H1 (cell line): Measurements from ENCODE around the gene FHAD1.

Experiments
- CHD1 ChIP-seq: IDR thresholded peaks from 2 replicates; pipeline ENCODE4 v1.6.1; 2012; ENCODE audit warnings: low read depth, low read length, improper control_type of control experiment
- CHD2 ChIP-seq: IDR thresholded peaks from 2 replicates; pipeline ENCODE4 v1.6.1; 2012; ENCODE audit warnings: low read length, improper control_type of control experiment
- RXRA ChIP-seq: IDR thresholded peaks from 2 replicates; pipeline ENCODE4 v1.6.1; 2011; ENCODE audit warnings: low read depth, mild to moderate bottlenecking, low read length, moderate library complexity; ENCODE audit not compliant: insufficient read depth
- TAF7 ChIP-seq: optimal IDR thresholded peaks from 2 replicates; pipeline ENCODE3; 2011; ENCODE audit warnings: low read depth, mild to moderate bottlenecking, inconsistent platforms, low read length, moderate library complexity, borderline replicate concordance
- TCF12 ChIP-seq: IDR thresholded peaks from 2 replicates; pipeline ENCODE4 v1.6.1; 2011; ENCODE audit warnings: low read depth, mild to moderate bottlenecking, low read length
- TEAD4 ChIP-seq: IDR thresholded peaks from 2 replicates; pipeline ENCODE4 v1.6.1; 2012; ENCODE audit warnings: low read depth, low read length, inconsistent platforms, mixed read lengths
- YY1 ChIP-seq: IDR thresholded peaks from 2 replicates; pipeline ENCODE4 v1.6.1; 2011; ENCODE audit warnings: low read depth, mild to moderate bottlenecking, low read length
- TF ChIP-seq, protein P1 (sequence below), 3 experiments: IDR thresholded peaks; 1 replicate in 2 of 3; 2 replicates in 1 of 3; pipeline versions ENCODE4 v1.5.1 to v1.6.1; 2011; ENCODE audit warnings: low read length in 3 of 3, mild to moderate bottlenecking in 3 of 3, inconsistent platforms in 2 of 3, low read depth in 1 of 3, moderate library complexity in 1 of 3; ENCODE audit not compliant: insufficient read depth in 1 of 3; ENCODE audit errors: control extremely low read depth in 1 of 3
- TF ChIP-seq, protein P2 (sequence below): IDR thresholded peaks from 2 replicates; pipeline ENCODE4 v1.6.1; 2011; ENCODE audit warnings: low read length, improper control_type of control experiment
- TF ChIP-seq, protein P3 (sequence below): IDR thresholded peaks from 2 replicates; pipeline ENCODE4 v1.6.1; 2012; ENCODE audit warnings: inconsistent platforms
- TF ChIP-seq, protein P4 (sequence below): IDR thresholded peaks from 2 replicates; pipeline ENCODE4 v1.6.1; 2012; ENCODE audit warnings: low read length, inconsistent platforms

DNA sequence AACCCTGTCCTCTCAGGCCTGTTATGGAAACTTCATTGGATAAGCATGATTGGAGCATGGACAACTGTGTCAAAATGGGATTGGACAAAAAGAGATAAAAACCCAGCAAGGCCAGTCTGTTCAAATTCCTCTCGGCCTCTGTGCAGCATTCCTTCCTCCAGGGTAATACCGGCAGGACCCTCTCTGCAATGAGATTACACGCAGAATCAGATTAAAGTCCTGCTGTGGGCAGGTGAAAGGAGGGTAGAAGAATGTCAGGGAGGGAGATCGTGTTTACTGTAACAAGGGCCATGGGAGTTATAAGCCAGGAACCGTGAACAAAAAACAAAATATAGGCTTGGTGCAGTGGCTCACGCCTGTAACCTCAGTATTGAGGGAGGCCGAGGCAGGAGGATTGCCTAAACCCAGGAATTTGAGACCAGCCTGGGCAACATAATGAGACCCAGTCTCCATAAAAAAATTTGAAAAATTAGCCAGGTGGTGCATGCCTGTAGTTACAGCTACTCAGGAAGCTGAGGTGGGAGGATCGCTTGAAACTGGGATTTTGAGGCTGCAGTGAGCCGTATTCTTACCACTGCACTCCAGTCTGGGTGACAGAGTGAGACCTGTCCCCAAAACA, 157.0 kb downstream of the FHAD1 start:
- TF ChIP-seq RXRA, result no peak
- TF ChIP-seq, protein P1, sequence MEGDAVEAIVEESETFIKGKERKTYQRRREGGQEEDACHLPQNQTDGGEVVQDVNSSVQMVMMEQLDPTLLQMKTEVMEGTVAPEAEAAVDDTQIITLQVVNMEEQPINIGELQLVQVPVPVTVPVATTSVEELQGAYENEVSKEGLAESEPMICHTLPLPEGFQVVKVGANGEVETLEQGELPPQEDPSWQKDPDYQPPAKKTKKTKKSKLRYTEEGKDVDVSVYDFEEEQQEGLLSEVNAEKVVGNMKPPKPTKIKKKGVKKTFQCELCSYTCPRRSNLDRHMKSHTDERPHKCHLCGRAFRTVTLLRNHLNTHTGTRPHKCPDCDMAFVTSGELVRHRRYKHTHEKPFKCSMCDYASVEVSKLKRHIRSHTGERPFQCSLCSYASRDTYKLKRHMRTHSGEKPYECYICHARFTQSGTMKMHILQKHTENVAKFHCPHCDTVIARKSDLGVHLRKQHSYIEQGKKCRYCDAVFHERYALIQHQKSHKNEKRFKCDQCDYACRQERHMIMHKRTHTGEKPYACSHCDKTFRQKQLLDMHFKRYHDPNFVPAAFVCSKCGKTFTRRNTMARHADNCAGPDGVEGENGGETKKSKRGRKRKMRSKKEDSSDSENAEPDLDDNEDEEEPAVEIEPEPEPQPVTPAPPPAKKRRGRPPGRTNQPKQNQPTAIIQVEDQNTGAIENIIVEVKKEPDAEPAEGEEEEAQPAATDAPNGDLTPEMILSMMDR (IDR thresholded peaks at IDR 0.05; ENCODE audit: control extremely low read depth in 1 of 3, insufficient read depth in 1 of 3, low read depth in 1 of 3, low read length in 3 of 3), result no peak
- TF ChIP-seq, protein P2, sequence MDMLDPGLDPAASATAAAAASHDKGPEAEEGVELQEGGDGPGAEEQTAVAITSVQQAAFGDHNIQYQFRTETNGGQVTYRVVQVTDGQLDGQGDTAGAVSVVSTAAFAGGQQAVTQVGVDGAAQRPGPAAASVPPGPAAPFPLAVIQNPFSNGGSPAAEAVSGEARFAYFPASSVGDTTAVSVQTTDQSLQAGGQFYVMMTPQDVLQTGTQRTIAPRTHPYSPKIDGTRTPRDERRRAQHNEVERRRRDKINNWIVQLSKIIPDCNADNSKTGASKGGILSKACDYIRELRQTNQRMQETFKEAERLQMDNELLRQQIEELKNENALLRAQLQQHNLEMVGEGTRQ, result no peak
- TF ChIP-seq CHD2, result no peak
- TF ChIP-seq CHD1, result no peak
- TF ChIP-seq YY1, result no peak
- TF ChIP-seq TEAD4, result no peak
- TF ChIP-seq, protein P3, sequence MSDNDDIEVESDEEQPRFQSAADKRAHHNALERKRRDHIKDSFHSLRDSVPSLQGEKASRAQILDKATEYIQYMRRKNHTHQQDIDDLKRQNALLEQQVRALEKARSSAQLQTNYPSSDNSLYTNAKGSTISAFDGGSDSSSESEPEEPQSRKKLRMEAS, result no peak
- TF ChIP-seq, protein P4, sequence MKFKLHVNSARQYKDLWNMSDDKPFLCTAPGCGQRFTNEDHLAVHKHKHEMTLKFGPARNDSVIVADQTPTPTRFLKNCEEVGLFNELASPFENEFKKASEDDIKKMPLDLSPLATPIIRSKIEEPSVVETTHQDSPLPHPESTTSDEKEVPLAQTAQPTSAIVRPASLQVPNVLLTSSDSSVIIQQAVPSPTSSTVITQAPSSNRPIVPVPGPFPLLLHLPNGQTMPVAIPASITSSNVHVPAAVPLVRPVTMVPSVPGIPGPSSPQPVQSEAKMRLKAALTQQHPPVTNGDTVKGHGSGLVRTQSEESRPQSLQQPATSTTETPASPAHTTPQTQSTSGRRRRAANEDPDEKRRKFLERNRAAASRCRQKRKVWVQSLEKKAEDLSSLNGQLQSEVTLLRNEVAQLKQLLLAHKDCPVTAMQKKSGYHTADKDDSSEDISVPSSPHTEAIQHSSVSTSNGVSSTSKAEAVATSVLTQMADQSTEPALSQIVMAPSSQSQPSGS, result no peak
- no peak for TF ChIP-seq TCF12
- TF ChIP-seq TAF7, result no peak
